ENCODE data around the gene IYD.

Gene IYD

GRCh38 chr6:150394899-150395295, 26.1 kb downstream of the IYD start:
- DNase-seq (ENCODE audit: low spot score): no peak

- DNase-seq (ENCODE audit: low spot score): peak; percentile 49
These were observed 26.7 kb downstream of the IYD start for GRCh38 chr6:150395388-150396009.

- DNase-seq (ENCODE audit: low spot score): no peak
These were observed 34.8 kb downstream of the IYD start for GRCh38 chr6:150403458-150404246.

GRCh38 chr6:150406948-150407347, 38.1 kb downstream of the IYD start:
- DNase-seq (ENCODE audit: low spot score): no peak

GRCh38 chr6:150408842-150409241, 40.0 kb downstream of the IYD start:
- DNase-seq (ENCODE audit: low spot score): no peak

- DNase-seq (ENCODE audit: low spot score): no peak
These were observed 40.8 kb downstream of the IYD start for GRCh38 chr6:150409576-150410066.

GRCh38 chr6:150410399-150410798, 41.6 kb downstream of the IYD start:
- no peak for DNase-seq (ENCODE audit: low spot score)

- no peak for DNase-seq (ENCODE audit: low spot score)
These were observed 42.1 kb downstream of the IYD start for GRCh38 chr6:150410906-150411305.

- DNase-seq (ENCODE audit: low spot score): no peak
These were observed 43.4 kb downstream of the IYD start for GRCh38 chr6:150412221-150412620.

- no peak for DNase-seq (ENCODE audit: low spot score)
These were observed 44.4 kb downstream of the IYD start for GRCh38 chr6:150413198-150413597.

GRCh38 chr6:150413781-150414281, 45.0 kb downstream of the IYD start:
- DNase-seq (ENCODE audit: low spot score): no peak

GRCh38 chr6:150416128-150416527, 47.3 kb downstream of the IYD start:
- no peak for DNase-seq (ENCODE audit: low spot score)

- no peak for DNase-seq (ENCODE audit: low spot score)
These were observed 48.4 kb downstream of the IYD start for GRCh38 chr6:150417250-150417649.

- DNase-seq (ENCODE audit: low spot score): peak; percentile 50
These were observed 49.4 kb downstream of the IYD start for GRCh38 chr6:150417899-150418826.

- DNase-seq (ENCODE audit: low spot score): peak; percentile 28
These were observed 50.2 kb downstream of the IYD start for GRCh38 chr6:150418827-150419594.

GRCh38 chr6:150420428-150420827, 51.6 kb downstream of the IYD start:
- DNase-seq (ENCODE audit: low spot score): no peak

GRCh38 chr6:150420926-150421325, 52.1 kb downstream of the IYD start:
- DNase-seq (ENCODE audit: low spot score): no peak

GRCh38 chr6:150425508-150425907, 56.7 kb downstream of the IYD start:
- no peak for DNase-seq (ENCODE audit: low spot score)

GRCh38 chr6:150426198-150426597, 57.4 kb downstream of the IYD start:
- DNase-seq (ENCODE audit: low spot score): no peak

GRCh38 chr6:150427037-150427602, 58.3 kb downstream of the IYD start:
- no peak for DNase-seq (ENCODE audit: low spot score)

GRCh38 chr6:150427843-150428242, 59.0 kb downstream of the IYD start:
- no peak for DNase-seq (ENCODE audit: low spot score)
